ENCODE data around the gene SMIM15.

SMIM15 gene

GRCh38 chr5:61137835-61138234 lies 24.4 kb downstream of the SMIM15 start:
- H3K36me3 Mint-ChIP-seq = peaks cover 4% of the 10 kb centered on the region
- no peaks in the 10 kb centered on the region for H3K4me1 Mint-ChIP-seq
- no peaks in the 10 kb centered on the region for H3K9me3 Mint-ChIP-seq
- no peak overlapping the region for H3K27ac Mint-ChIP-seq
- no peaks in the 10 kb centered on the region for H3K27me3 Mint-ChIP-seq
- H3K4me3 Mint-ChIP-seq = no peak overlapping the region

GRCh38 chr5:61132559-61132958 lies 29.7 kb downstream of the SMIM15 start:
- Mint-ChIP-seq H3K36me3 (peaks cover 6% of the 10 kb centered on the region), H3K4me3 (no peak overlapping the region), H3K27me3 (no peaks in the 10 kb centered on the region)

GRCh38 chr5:61130289-61130688 lies 32.0 kb downstream of the SMIM15 start:
- peaks cover 10% of the 10 kb centered on the region for H3K36me3 Mint-ChIP-seq
- no peaks in the 10 kb centered on the region for H3K27me3 Mint-ChIP-seq
- H3K4me3 Mint-ChIP-seq = no peak overlapping the region
- H3K27ac Mint-ChIP-seq = no peak overlapping the region
- no peaks in the 10 kb centered on the region for H3K4me1 Mint-ChIP-seq
- no peaks in the 10 kb centered on the region for H3K9me3 Mint-ChIP-seq

More at GRCh38 chr5:61132559-61132958, 29.7 kb downstream of the SMIM15 start:
- H3K4me1 Mint-ChIP-seq = no peaks in the 10 kb centered on the region
- H3K27ac Mint-ChIP-seq = no peak overlapping the region
- no peaks in the 10 kb centered on the region for H3K9me3 Mint-ChIP-seq

GRCh38 chr5:61123145-61123544 lies 39.1 kb downstream of the SMIM15 start:
- Mint-ChIP-seq H3K27ac (no peak overlapping the region), H3K36me3 (peaks cover 14% of the 10 kb centered on the region), H3K27me3 (no peaks in the 10 kb centered on the region), H3K4me1 (no peaks in the 10 kb centered on the region), H3K4me3 (no peak overlapping the region), H3K9me3 (no peaks in the 10 kb centered on the region)

GRCh38 chr5:61120534-61120933 lies 41.7 kb downstream of the SMIM15 start:
- Mint-ChIP-seq H3K27ac (no peak overlapping the region), H3K4me3 (no peak overlapping the region), H3K4me1 (no peaks in the 10 kb centered on the region), H3K9me3 (no peaks in the 10 kb centered on the region), H3K36me3 (peaks cover 11% of the 10 kb centered on the region), H3K27me3 (no peaks in the 10 kb centered on the region)

- no peaks in the 10 kb centered on the region for H3K27me3 Mint-ChIP-seq
- H3K36me3 Mint-ChIP-seq = peaks cover 14% of the 10 kb centered on the region
- H3K4me3 Mint-ChIP-seq = no peak overlapping the region
- no peaks in the 10 kb centered on the region for H3K9me3 Mint-ChIP-seq
- no peaks in the 10 kb centered on the region for H3K4me1 Mint-ChIP-seq
- H3K27ac Mint-ChIP-seq = no peak overlapping the region
Measured at GRCh38 chr5:61119066-61119465, 43.2 kb downstream of the SMIM15 start.

GRCh38 chr5:61115968-61116367 lies 46.3 kb downstream of the SMIM15 start:
- H3K4me3 Mint-ChIP-seq = no peak overlapping the region
- H3K27ac Mint-ChIP-seq = no peak overlapping the region
- no peaks in the 10 kb centered on the region for H3K27me3 Mint-ChIP-seq
- H3K9me3 Mint-ChIP-seq = peaks cover 6% of the 10 kb centered on the region
- H3K4me1 Mint-ChIP-seq = no peaks in the 10 kb centered on the region
- peaks cover 20% of the 10 kb centered on the region for H3K36me3 Mint-ChIP-seq

- Mint-ChIP-seq H3K36me3 (peaks cover 24% of the 10 kb centered on the region), H3K27ac (no peak overlapping the region), H3K4me3 (no peak overlapping the region), H3K9me3 (peaks cover 6% of the 10 kb centered on the region), H3K4me1 (no peaks in the 10 kb centered on the region), H3K27me3 (no peaks in the 10 kb centered on the region)
Measured at GRCh38 chr5:61114441-61114840, 47.8 kb downstream of the SMIM15 start.
